GM18861 (cell line): ENCODE measurements around the gene PRLR.
"Not testable (repeated sequence)": the region's sequence is repeated elsewhere in the genome, so short reads cannot be mapped to it uniquely, and the experiment has no call there.

ENCODE experiments used
- ATAC-seq: cut with Tn5 transposase; IDR thresholded peaks from one replicate; pipeline ENCODE4 v1.9.1; 2021; ENCODE audit not compliant: unreplicated experiment

The PRLR gene

DNA sequence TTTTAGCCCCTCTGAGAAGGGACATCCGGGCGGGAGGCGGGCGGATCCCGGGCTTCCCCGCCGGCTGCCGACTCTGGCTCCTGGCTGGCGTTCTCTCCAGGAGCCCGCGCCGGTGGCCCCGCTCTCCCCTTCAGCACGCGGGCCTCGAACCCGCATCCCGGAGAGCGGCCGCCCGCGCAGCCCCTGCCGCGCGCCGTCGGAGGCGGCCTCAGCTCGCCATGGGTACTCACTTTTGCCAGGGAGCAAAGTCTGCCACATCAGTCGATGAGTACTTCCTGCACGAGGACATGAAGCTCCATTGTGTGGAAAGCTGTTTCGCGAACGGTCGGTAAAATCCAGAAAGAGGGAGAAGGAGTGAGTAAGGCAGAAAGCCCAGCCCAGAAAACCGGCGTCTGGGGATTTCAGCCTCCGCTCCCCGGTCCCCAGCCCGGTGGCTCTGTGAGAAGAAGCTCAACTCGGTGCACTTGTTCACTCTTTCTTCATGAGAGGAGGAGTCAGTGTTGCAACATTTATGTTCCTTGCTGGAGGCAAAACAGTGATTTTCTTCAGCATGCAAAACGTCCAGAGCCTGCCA lies at the start of gene PRLR:
Gene PRLR, minus strand, starts transcription at position 450 of the 574 bp plus-strand sequence. CDS start 140,867 bp downstream, outside the sequence.
- ATAC-seq = no peak

DNA sequence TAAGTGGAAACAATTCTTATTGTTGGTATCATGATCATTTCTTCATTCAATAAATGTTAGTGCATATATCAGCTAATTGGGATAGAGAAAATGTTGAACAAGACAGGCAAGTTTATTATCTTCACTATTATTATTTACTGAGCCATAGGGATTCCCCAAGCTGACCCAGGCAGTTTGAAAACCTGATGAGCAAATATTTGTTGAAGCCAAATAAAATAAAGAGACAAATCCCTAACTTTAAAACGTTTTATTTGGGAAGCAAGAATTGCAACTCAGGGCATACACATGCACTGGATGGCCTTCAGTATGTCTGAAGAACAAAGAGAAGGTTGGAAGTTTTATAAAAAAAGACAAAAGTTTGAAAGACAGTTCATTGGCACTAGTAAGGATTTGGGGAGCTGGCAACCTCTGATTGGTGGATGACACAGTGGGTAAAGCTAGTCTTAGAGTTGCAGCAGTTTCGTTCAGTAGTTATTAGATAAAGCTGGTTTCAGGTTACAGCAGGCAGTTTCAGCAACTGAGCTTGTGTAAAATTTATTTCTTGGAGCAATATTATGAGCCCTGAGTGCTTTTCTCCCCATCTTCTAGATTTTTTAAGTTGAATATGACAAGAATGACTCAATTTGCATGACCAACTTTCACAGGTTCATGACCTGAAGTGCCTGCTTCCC lies 44.7 kb upstream of the PRLR start:
- no peak for ATAC-seq

DNA sequence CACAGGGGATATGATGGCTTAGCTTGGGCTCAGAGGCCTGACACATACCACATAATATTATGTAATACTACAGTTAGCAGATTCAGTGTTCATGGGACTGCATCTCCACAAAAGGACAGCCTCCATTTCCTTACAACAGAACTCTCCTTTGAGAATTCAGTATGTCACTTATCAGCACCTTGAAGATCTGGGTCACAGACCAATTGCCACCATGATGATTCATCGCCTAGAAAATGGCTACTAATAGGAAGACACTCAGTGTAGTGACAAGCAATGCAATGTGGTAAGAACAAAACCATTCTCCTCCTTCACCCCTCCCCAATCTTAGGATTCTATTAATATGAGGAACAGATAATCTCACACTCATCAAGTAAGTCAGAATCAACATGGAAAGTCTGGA lies 38.7 kb upstream of the PRLR start:
- ATAC-seq = no peak

DNA sequence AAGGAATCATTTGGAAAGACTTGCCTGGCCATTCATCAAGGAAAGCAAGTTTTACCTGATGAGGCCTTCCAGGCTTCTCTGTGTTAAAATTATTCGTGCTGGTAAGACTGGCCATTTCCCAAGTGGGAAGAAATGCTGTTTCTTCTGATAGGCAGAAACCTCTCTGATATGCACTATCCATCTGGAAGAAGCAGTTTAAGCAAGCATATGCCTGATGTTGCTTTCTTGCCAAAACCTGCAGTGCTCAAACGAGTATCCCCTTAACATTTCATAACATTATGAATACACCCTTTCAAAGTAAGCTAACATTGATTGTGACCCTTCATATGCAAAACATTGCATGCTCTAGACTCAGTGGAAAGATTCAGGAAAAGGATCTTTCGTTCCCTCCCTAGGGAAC lies 36.0 kb upstream of the PRLR start:
- ATAC-seq = no peak

DNA sequence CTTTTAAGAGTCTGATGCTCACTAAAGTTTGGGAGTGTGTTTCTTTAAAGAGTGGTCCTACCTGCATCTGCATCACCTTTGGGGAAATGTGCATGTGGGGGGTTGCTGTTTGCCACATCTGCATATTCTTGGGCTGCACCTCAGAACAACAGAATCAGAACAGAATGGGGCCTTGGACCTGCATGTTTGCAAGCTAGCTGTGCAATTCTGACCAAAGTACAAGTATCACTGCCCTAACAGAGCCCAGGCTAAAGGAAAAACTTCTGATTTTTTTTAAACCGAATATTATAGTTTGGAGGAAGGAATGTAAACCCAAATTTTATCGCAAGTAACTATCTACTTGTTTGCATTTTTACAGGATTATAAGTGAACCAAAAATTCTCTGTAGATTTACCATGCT lies 34.2 kb upstream of the PRLR start:
- ATAC-seq = no peak

DNA sequence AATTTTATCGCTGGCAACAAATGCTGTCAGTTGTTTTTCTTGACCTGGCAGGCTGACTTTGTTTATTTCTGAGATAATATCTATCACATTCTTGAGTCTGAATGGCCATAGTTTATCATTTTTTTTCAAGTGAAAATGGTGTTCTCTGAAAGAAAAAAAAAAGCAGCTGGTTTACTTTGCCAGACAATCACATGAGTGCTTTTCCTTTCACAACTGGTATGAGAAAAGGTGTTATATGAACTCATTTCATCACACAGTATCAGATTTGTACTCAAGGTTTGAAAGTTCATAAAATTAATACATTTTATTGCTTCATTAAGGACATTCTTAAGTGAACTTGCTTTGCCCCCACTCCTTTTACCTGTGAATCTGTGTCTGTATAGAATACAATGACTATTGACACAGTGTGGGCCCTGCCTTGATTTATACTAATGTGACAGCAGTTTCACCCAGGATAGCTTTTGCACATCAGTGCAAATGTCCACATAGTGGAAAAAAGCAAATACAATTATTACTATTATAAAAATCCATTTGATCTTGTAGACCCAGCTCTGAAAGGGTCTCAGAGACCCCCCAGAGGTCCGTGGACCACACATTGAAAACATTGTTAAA lies 33.1 kb upstream of the PRLR start:
- ATAC-seq = no peak

DNA sequence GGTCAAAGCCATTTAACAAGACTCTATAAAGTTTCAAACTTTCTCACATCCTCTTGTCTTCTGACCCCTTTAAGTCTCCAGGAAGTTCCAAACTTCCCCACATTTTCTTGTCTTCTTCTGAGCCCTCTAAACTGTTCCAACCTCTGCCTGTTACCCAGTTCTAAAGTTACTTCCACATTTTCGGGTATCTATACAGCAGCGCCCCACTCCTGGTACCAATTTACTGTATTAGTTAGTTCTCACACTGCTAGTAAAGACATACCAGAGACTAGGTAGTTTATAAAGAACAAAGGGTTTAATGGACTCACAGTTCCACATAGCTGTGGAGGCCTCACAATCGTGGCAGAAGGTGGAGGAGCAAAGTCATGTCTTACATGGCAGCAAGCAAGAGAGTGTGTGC lies 23.3 kb upstream of the PRLR start:
- no peak for ATAC-seq

DNA sequence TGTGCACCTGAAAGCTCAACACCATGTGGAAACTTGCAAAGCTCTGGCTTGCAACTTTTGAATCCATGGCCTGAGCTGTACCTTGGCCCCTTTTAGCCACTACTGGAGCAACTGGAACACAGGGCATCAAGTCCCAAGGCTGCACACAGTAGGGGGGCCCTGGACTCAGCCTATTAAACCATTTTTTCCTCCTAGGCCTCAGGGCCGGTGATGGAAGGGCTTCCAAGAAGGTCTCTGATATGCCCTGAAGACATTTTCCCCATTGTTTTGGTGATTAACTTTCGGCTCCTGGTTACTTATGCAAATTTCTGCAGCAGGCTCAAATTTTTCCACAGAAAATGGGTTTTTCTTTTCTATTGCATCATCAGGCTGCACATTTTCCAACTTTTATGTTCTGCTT lies 22.7 kb upstream of the PRLR start:
- ATAC-seq = no peak

DNA sequence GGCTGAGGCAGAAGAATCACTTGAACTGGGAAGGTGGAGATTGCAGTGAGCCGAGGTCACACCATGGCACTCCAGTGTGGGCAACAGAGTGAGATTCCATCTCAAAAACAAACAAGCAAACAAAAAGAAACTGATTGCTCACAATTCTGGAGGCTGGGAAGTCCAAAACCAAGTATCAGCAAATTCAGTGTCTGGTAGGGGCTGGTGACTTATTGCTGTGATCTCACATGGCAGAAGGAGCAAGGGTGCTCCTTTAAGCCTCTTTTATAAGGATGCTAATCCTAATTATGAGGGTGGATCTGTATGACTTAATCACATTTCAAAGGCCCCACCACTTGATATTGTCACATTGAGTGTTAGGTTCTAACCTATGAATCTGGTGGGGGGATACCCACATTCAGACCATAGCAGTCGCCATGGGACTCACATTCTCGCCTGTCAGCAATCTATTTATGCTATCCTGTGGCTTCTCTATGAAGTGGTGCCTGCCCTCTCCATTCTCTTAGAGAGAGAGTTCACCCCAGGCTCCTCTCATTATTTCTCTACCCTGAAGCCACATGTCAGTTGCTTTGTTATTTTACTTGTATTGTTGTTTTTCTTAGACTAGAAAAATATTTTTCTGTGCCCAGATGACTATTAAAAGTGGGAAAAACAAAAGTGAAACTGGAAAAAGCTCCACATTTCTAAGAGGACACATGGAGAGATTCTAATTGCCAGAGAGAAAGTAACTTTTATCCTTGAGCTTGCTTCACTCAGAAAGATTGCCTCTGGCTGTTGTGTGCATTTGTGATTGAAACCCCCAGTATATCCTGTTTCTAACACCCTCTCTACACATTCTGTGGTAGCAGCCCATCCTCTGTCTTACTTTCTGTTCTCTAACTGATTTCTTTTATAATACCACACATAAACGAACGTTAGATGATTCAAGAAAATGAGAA lies 18.8 kb upstream of the PRLR start:
- no peak for ATAC-seq

DNA sequence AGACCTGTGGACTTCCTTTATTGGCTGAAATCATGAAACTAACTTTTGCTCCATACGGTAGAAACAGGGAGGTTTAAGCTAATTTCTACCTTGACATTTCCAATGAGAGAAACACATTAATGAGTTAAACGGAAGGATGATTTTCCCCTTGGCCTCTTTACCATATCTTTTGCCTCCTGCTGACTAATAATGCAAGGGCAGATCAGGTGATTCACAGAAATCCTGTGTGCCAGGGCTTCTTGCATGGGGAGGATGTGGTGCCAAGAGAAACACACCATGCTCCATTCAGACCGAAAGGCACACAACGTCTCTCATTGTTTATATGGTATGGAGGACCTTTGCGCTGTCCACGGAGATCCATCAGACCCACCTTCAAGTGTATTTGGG lies 17.4 kb upstream of the PRLR start:
- no peak for ATAC-seq

DNA sequence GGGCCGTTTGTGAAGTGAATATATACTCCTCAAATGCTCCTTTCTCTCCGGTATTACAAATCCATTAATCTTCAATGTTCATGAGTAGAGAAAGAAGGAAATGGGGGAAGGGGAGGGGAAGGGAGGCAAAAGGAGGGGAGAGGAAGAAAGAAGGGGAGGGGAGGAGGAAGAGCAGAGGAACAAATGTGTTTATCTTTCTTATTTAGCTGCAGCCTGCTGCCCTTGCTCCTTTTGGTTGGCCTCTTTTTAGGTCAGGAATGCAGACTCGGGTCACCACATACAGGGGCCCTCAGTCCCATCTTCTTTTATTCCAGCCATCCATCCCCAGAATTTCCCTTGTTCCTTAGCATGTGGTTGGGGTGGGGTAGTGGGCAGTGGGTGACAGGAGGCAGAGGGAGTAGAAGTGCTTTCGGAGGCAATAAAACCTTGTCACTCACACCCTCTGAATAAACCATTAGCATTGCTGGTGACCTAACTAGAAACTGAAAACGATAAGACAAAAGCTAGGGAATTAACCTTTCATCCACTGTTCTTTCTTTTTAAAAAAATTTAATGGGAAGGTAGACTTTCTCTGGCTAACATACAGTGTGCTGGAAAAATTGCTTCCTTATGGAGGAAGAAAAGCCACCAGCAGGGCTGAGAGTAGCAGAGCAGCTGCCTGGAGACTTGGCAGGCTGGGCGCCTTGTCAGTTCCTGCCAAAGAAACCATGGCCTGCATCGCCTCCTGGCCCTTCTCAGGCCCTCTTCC lies 16.8 kb upstream of the PRLR start:
- ATAC-seq = no peak

DNA sequence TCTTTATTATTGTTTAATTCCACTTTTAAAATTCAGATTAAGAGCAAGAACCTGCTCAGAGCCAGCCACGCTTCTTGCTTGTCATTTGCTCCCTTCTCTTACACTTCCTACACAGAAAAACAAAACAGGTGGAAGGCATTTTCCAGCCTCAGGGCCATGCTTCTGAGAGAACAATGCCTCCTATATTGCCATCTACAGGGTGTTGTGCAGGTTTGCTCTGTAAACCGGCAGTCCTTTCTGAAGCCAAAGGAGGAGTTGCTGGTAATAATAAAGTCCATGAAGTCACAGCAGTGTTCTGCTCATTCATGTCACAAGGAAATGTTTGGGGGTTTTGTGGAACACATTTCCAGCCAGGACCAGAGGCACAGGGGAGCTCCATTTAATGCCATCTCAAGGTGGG lies 16.1 kb upstream of the PRLR start:
- no peak for ATAC-seq

DNA sequence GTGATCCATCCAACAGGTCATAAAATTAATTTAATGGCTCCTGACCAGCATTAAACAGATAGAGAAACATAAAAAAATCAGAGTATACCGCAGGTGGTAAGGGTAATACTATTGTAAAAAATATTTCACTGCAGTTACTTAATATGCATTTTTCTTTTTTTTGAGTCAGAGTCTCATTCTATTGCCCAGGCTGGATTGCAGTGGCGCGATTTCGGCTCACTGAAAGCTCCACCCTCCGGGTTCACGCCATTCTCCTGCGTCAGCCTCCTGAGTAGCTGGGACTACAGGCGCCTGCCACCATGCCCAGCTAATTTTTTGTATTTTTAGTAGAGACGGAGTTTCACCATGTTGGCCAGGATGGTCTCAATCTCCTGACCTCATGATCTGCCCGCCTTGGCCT lies 15.1 kb upstream of the PRLR start:
- ATAC-seq = not testable (repeated sequence)

DNA sequence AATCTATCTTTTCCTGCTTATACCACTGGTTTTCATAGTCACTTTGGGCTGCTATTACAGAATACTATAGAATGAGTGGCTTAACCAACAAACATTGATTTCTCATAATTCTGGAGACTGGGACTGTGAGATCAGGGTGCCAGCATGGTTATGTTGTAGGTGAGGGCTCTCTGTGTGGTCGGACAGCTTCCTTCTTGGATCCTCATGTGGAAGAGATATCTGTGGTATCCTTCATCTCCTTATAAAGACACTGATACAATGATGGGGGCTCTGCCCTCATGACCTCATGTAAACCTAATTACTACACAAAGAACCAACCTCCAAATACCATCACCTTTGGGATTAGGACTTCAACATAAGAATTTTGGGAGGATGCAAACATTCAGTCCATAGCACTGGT lies 13.9 kb upstream of the PRLR start:
- ATAC-seq = no peak

DNA sequence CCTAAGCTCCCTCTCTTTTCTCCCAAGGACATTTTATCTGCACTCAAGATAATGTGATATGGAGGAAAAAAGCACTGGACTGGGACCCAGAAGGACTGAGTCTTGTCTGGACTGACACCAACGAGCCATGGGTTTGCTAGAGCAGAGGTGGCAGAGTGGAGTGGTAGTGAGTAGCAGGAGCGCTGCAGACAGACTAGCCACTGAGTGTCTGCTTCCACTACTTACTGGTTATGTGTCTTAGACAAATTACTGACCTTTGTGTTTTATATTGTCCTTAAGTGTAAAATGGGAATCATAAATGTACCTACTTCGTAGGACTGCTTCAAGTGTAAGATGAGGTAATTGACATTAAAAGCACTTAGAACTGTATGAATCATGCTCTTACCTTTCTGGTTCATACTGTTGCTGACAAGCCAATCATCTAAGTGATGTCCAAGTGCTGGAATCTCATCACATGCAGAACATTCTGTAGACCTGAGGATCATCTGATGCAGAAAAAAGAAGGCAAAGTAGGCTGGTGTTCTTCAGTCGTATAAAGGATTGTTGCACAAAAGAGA lies 12.5 kb upstream of the PRLR start:
- ATAC-seq = no peak

DNA sequence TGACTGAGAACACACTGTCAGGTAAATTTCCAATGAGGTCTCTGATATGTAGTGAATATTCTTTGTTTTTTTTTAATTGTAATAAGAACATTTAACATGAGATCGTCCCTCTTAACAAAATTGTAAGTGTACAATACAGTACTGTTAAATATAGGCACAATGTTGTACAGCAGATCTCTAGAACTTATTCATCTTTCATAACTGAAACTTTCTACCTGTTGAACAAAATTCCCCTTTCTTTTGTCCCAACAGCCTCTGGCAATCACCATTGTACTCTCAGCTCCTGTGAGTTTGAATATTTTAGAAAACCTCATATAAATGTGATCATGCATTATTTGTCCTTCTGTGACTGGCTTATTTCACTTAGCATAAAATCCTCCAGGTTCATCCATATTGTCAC lies 10.6 kb upstream of the PRLR start:
- ATAC-seq = no peak

DNA sequence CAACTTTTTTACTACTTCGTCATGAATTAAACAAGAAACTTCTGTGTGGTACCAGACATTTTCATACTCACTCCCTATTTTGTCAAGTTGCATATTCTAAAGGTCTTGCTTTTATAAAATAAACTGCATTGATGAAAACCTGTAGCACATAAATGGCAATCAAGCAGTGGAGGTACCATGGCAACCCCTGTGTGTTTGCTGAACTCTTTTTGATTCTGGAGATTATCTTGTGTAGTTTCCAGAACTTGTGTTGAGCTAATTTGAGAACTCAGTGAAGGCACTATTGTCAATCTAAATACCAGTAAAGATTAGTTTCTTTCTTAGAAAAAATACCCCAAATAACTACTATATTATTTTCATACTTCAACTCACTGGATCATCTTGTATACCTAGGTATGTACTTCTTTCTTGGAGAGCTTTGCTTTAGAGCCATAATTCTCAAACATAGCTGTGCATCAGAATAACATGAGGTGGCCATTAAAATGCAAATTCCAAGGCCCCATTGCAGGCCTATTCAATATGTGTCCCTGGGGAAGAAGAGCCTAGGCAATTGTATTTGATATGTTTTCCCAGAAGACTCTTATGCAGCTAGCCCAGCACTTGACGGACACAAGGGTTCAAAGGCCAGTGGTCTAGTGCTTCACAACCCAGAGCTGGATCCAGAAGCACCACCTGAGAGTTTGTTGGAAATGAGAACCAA lies 9.8 kb upstream of the PRLR start:
- ATAC-seq = no peak

DNA sequence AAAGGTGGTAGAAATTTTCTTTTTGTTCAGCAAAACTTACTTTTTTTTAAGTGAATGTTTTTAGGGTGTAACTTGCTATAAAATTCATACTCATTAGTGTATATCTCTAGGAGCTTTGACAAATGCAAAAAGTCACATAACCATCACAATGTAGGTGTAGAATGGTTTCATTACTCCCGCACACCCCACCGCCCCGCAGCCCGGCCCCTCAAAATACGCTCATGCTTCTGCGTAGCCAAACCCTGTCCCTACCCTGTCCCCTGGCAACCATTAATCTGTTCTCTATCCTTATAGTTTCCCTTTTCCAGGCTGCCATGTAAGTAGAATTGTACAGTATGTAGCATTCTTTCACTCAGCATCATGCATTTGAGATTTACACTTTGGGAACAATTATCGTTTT lies 9.2 kb upstream of the PRLR start:
- ATAC-seq = no peak

DNA sequence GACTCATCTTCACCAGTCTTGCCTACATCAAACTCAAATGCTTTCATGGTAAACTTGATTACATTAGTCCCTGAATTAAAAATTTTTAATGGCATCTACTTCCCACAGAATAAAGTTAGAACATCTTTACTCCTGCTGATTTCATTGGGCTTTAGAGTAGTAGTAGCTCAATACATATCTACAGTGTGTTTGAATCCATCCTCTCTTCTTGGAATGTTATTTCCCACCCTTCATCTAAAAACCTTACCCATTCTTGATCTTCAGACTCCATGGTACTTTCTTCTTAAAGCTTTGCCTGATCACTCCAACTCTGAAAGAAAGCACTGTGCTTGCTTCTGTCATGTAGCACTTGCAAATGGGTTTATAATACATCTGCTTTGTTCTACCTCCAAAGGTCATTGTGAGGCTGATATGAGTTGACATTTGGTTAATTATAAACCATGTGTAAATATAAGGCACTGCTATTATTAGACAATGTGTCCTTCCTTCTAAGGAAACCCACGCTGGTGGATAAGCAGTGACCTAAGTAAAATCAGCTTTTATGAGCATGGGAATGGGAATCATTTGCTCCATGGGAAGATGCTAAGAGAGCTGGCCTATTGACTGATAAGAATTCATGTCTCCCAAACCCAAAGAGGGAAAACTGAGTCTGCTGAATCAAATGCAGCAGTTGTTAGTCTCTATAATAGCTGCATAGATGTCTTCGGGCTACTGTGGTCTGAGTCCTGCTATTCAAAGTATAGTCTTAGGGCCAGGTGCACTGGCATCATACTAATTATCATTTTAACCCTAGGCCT lies 7.5 kb upstream of the PRLR start:
- ATAC-seq = peak; percentile 91
